Sigmoid colon (tissue), 4 donors: ENCODE measurements around the gene MILR1.
A peak's percentile ranks its signal among the peaks of the same experiment; 100 is the strongest.

Experiments
- CTCF ChIP-seq, 4 experiments: fragments of 450-650 bp in 3 of 4; fragments of 200-600 bp in 1 of 4; IDR thresholded peaks; one replicate each; pipeline ENCODE4 v1.5.1; 2016 to 2019; ENCODE audit warnings: antibody characterized with exemption in 4 of 4, mild to moderate bottlenecking in 3 of 4, moderate library complexity in 2 of 4
- EP300 ChIP-seq, 4 donors: sonication (generic); formaldehyde crosslinking; IDR thresholded peaks; one replicate each; pipeline ENCODE4 v1.6.1; 2017; ENCODE audit warnings: antibody characterized with exemption in 4 of 4
- POLR2A ChIP-seq, 2 donors: fragments of 450-650 bp; IDR thresholded peaks; one replicate each; pipeline ENCODE4 v1.6.1; 2016; ENCODE audit warnings: antibody characterized with exemption in 2 of 2, mild to moderate bottlenecking in 2 of 2, moderate library complexity in 2 of 2
- POLR2AphosphoS5 ChIP-seq, 4 donors: sonication (generic); formaldehyde crosslinking; IDR thresholded peaks; one replicate each; pipeline ENCODE4 v1.6.1; 2017; ENCODE audit warnings: antibody characterized with exemption in 4 of 4

- TF ChIP-seq CTCF (IDR thresholded peaks at IDR 0.05) (no peak), POLR2A (IDR thresholded peaks at IDR 0.05) (no peak), POLR2AphosphoS5 (IDR thresholded peaks at IDR 0.05) (peak in 1 of 4 donors; percentile 42), EP300 (IDR thresholded peaks at IDR 0.05) (no peak)
Measured at GRCh38 chr17:64411999-64412771, 36.7 kb upstream of the MILR1 start.
